Measurements from ENCODE around the gene MASP2.

DNA sequence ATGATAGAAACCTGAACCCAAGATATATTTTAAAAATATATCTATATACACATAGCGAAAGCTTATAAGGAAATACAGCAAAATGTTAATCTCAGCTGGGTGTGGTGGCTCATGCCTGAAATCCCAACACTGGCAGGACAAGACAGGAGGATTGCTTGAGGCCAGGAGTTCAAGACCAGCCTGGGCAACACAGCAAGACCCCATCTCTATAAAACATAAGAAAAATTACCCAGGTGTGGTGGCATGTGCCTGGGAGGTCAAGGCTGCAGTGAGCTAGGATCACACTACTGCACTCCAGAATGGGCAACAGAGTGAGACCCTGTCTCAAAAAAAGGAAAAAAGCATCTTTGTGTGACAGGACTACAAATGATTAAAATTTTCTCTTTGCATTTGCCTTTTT, 18.8 kb upstream of the MASP2 start:
- no peak for TF ChIP-seq EZH2 (IDR thresholded peaks at IDR 0.05; ENCODE audit: low read length, missing control alignments)
- TF ChIP-seq, protein P1, sequence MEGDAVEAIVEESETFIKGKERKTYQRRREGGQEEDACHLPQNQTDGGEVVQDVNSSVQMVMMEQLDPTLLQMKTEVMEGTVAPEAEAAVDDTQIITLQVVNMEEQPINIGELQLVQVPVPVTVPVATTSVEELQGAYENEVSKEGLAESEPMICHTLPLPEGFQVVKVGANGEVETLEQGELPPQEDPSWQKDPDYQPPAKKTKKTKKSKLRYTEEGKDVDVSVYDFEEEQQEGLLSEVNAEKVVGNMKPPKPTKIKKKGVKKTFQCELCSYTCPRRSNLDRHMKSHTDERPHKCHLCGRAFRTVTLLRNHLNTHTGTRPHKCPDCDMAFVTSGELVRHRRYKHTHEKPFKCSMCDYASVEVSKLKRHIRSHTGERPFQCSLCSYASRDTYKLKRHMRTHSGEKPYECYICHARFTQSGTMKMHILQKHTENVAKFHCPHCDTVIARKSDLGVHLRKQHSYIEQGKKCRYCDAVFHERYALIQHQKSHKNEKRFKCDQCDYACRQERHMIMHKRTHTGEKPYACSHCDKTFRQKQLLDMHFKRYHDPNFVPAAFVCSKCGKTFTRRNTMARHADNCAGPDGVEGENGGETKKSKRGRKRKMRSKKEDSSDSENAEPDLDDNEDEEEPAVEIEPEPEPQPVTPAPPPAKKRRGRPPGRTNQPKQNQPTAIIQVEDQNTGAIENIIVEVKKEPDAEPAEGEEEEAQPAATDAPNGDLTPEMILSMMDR (conservative IDR thresholded peaks at IDR 0.05 in 1 of 2, IDR thresholded peaks at IDR 0.05 in 1 of 2; ENCODE audit: low read depth in 1 of 2, low read length in 2 of 2) = no peak

Data from fibroblast of lung (primary cell).